HUES64 (cell line): ENCODE results near the gene SDCBP2.

Experiments
- H3K27ac ChIP-seq: 2 replicates; pipeline ENCODE4 v1.7.0; 2013; ENCODE audit warnings: low read depth, low read length, inconsistent platforms
- H3K27me3 ChIP-seq: 2 replicates; pipeline ENCODE4 v1.6.1; 2013; ENCODE audit warnings: mild to moderate bottlenecking, low read length; ENCODE audit not compliant: insufficient read depth
- H3K36me3 ChIP-seq: 2 replicates; pipeline ENCODE4 v1.6.1; 2013; ENCODE audit warnings: mild to moderate bottlenecking, low read length; ENCODE audit not compliant: insufficient read depth
- H3K4me1 ChIP-seq: 2 replicates; pipeline ENCODE4 v1.6.1; 2013; ENCODE audit warnings: mild to moderate bottlenecking, low read length, moderate library complexity; ENCODE audit not compliant: insufficient read depth
- H3K4me3 ChIP-seq: 2 replicates; pipeline ENCODE4 v1.5.1; 2013; ENCODE audit warnings: mild to moderate bottlenecking, low read length, moderate library complexity
- H3K9ac ChIP-seq: 2 replicates; pipeline ENCODE4 v1.6.1; 2013; ENCODE audit warnings: mild to moderate bottlenecking, low read depth, low read length
- H3K9me3 ChIP-seq: 2 replicates; pipeline ENCODE4 v1.6.1; 2013; ENCODE audit warnings: low read depth, low read length; ENCODE audit not compliant: insufficient read depth
- WGBS: fragments of 150-250, 120-280 bp; methylation state at CpG from one replicate; pipeline ENCODE4 v1.1.7; 2013; ENCODE audit warnings: missing lambda C conversion rate; 5-methylcytosine and 5-hydroxymethylcytosine counted together

SDCBP2 gene

DNA sequence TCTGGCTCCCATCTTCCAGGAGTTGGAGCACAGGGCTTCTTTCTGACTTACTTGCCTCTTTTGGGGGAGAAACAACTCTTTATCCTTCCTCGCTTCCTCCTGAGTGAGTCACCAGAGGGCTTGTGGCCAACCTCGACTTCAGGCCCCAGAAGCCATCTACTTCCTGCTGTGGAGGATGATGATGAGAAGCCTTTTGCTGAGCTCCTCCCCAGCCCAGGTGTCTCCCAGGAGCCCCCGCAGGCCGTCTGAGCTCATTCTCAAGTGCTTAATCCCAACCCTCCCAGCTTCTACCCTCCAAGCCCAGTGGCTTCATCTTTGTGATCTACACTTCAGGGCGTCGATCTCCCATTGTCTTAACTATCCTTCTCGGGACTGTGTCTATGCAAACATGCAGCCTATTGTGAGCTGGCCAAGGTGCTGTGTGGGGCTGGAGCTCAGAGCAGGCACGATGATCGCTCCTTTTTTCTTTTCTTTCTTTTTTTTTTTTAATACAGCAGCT, 27.9 kb downstream of the SDCBP2 start:
- peak overlapping the region; percentile 53; the same call in 1 of the 2 replicates for H3K27ac ChIP-seq
- no peaks in the 10 kb centered on the region for H3K9me3 ChIP-seq
- H3K27me3 ChIP-seq, result no peaks in the 10 kb centered on the region
- no peaks in the 10 kb centered on the region for H3K36me3 ChIP-seq
- H3K4me1 ChIP-seq, result peaks cover 8% of the 10 kb centered on the region; the same call in 1 of the 2 replicates
- H3K9ac ChIP-seq, result no peak overlapping the region
- WGBS, result 17% methylated on average over 7 of the region's 9 CpGs
- H3K4me3 ChIP-seq, result no peak overlapping the region

DNA sequence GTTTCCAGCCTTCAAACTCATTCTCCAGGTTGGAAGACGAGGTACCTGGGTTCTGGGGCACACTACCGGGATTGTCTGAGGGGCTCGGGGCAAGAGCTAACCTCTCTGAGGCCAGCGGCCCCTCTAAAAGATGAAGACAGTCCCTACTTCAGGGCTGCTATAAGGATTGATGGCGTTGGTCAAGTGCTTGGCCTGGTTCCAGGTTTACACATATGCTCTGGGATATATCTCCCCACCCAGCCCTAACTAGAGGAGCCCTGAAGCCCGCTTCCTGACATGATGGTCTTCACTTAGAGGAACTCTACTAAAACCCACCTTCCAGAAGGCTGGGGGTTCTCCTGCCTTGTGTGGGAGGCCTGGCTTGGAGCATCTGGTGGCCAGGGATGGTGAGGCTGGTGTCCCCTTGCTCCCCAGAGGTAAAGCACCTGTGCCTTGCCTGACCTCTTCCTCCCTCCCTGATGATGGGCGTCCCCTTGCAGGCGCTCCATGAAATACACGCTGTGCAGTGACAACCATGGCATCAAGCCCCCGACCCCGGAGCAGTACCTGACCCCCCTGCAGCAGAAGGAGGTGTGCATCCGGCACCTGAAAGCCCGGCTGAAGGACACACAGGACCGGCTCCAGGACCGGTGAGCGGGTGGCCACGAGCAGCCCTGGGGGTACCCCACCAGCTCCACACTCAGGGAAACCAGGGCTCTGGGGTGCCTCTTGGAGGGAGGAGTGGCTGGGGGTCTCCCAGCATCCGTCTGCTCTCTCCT, 28.7 kb downstream of the SDCBP2 start:
- 94% methylated on average over 18 of the region's 18 CpGs for WGBS
- no peak overlapping the region for H3K9ac ChIP-seq
- H3K4me1 ChIP-seq, result peaks cover 8% of the 10 kb centered on the region; the same call in 1 of the 2 replicates
- H3K4me3 ChIP-seq, result no peak overlapping the region
- no peaks in the 10 kb centered on the region for H3K27me3 ChIP-seq
- no peaks in the 10 kb centered on the region for H3K9me3 ChIP-seq
- H3K27ac ChIP-seq, result peak overlapping the region; percentile 53; the same call in 1 of the 2 replicates
- H3K36me3 ChIP-seq, result no peaks in the 10 kb centered on the region

DNA sequence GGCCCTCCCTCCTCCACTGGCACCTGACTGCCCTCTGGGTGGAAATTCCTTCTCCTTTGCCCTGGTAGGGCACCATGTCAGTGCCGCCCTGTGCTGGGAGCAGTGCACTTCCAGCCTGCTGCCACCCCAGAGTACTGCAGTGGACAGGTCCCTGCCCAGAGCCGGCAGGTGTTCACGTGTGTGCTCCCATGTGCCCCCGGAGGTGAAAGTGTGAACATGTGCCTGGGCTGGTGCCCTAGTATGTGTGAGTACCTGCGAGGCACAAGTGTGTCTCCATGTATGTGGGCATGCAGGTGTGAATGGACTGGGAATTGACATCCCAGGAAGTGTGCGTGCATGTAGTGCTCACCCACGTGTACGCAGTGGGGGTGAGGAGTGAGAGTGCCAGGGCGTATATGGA, 29.4 kb downstream of the SDCBP2 start:
- Histone ChIP-seq H3K9ac (no peak overlapping the region), H3K4me1 (peaks cover 8% of the 10 kb centered on the region; the same call in 1 of the 2 replicates), H3K27me3 (no peaks in the 10 kb centered on the region), H3K9me3 (no peaks in the 10 kb centered on the region), H3K4me3 (no peak overlapping the region), H3K27ac (no peak overlapping the region), H3K36me3 (no peaks in the 10 kb centered on the region)
- WGBS, result 92% methylated on average over 9 of the region's 9 CpGs

DNA sequence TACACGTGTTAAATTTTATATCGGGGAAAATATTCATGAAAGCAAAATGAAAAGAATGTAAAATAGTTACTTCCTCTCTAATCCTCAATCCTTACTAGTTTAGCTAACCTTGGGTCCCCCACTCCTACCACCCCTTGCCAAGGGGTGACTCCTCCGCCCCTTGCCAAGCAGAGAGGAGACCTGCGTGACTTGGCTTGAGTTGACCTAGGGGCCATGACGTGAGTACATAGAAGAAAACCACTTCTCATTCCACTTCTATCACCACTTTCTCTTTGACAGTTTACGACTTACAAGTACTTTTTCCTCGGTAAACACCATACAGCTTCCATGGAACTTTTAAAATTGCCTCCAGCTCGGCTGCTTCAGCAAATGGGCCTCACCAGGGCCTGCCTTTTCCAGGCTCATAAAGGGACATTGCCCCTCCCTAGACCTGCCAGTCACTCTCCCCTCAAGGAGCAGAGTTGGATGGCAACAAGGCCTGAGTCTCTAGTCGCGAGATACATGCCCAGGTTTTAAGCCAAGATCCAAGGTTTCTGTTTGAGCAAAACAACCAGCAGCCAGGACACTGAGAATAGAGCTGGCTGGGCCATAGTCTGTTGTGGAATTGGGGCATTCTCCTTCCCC, 29.9 kb downstream of the SDCBP2 start:
- peaks cover 8% of the 10 kb centered on the region; the same call in 1 of the 2 replicates for H3K4me1 ChIP-seq
- H3K27ac ChIP-seq, result no peak overlapping the region
- no peaks in the 10 kb centered on the region for H3K27me3 ChIP-seq
- no peak overlapping the region for H3K9ac ChIP-seq
- 90% methylated on average over 8 of the region's 10 CpGs for WGBS
- no peaks in the 10 kb centered on the region for H3K36me3 ChIP-seq
- H3K9me3 ChIP-seq, result no peaks in the 10 kb centered on the region
- no peak overlapping the region for H3K4me3 ChIP-seq

DNA sequence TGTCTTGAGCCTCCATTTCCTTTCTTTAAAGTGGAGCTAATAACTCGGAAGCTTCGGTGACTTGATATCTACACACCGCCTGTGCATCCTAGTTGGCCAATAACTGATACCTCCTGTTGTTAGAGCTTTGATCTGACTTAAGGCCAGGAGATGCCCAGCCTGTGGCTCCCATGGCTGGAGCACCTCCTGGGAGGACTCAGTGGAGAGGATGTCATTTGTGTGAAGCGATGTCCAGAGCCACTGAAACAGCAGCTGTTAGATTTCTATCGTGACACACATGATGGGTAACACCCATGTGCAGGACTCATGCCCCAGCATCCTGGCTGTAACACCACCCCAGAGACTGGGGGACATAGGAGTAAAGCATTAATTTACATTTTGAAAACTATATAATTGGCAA, 30.8 kb downstream of the SDCBP2 start:
- Histone ChIP-seq H3K4me3 (no peak overlapping the region), H3K27ac (no peak overlapping the region), H3K9me3 (no peaks in the 10 kb centered on the region), H3K36me3 (no peaks in the 10 kb centered on the region), H3K4me1 (peaks cover 8% of the 10 kb centered on the region; the same call in 1 of the 2 replicates), H3K9ac (no peak overlapping the region), H3K27me3 (no peaks in the 10 kb centered on the region)
- 98% methylated on average over 5 of the region's 5 CpGs for WGBS

DNA sequence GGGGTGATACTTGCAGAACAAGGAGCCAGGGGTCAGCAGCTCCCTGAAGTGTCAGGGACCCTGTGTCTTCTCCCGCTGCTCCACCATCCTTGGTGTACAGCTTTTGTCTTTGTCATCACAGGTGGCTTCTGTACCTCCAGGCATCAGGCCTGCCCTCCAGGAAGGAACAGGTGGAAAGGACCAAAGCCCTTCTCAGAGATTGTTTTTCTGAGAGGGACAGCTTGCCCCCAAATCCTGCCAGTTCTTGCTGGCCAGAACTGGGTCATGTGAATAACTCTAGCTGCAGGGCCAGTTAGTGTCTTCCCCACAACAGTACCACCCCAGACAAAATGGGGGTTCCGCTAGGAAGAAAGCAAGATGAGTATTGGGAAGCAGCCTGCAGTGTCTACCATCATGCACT, 31.5 kb downstream of the SDCBP2 start:
- Histone ChIP-seq H3K9me3 (no peaks in the 10 kb centered on the region), H3K4me3 (no peak overlapping the region), H3K4me1 (peaks cover 8% of the 10 kb centered on the region; the same call in 1 of the 2 replicates), H3K36me3 (no peaks in the 10 kb centered on the region), H3K27ac (no peak overlapping the region), H3K9ac (no peak overlapping the region), H3K27me3 (no peaks in the 10 kb centered on the region)
- 93% methylated on average over 2 of the region's 2 CpGs for WGBS

DNA sequence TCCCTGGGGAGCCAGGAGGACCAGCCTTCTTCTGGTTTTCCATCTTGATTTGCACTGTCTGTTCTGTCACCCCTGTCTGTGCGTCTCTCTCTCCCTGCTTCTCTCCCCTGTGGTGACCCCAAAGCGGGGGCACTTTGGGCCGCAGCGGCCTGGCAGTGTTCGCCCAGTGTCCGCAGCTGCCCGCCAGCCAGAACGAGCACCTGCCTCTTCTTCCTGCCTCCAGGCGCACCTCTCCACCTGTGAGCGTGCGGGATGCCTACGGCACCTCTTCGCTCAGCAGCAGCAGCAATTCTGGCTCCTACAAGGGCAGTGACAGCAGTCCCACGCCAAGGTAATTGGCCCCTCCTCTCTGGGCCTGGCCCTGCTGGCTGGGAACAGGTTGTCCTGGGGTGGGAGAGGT, 32.0 kb downstream of the SDCBP2 start:
- WGBS, result 90% methylated on average over 14 of the region's 14 CpGs
- Histone ChIP-seq H3K27ac (no peak overlapping the region), H3K9ac (no peak overlapping the region), H3K9me3 (no peaks in the 10 kb centered on the region), H3K4me3 (no peak overlapping the region), H3K27me3 (no peaks in the 10 kb centered on the region), H3K36me3 (no peaks in the 10 kb centered on the region), H3K4me1 (peaks cover 8% of the 10 kb centered on the region; the same call in 1 of the 2 replicates)

DNA sequence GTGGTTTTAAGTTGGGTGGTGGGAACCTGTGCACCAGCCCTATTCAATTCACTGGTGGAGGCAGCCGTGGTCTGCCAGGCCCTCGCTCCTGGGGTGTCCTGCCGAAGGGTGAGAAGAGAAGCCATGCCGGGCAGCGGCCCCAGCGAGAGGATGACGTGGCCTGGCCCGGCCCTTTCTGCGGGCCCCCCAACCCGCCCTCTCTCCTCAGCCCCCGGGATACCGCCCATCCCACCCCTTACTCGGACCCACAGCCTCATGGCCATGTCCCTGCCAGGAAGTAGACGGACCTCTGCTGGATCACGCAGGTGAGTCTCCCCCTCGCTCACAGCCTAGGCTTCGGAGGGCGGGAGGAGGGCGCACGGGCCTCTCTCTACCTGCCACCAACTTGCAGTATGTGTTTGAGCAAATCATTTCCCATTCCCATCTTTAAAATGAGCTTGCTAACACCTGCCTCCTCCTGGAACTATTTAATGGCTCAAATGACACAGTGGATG, 32.8 kb downstream of the SDCBP2 start:
- H3K9me3 ChIP-seq, result no peaks in the 10 kb centered on the region
- no peak overlapping the region for H3K27ac ChIP-seq
- H3K36me3 ChIP-seq, result no peaks in the 10 kb centered on the region
- no peak overlapping the region for H3K4me3 ChIP-seq
- 93% methylated on average over 20 of the region's 20 CpGs for WGBS
- H3K4me1 ChIP-seq, result peaks cover 6% of the 10 kb centered on the region; the same call in 1 of the 2 replicates
- no peaks in the 10 kb centered on the region for H3K27me3 ChIP-seq
- no peak overlapping the region for H3K9ac ChIP-seq

DNA sequence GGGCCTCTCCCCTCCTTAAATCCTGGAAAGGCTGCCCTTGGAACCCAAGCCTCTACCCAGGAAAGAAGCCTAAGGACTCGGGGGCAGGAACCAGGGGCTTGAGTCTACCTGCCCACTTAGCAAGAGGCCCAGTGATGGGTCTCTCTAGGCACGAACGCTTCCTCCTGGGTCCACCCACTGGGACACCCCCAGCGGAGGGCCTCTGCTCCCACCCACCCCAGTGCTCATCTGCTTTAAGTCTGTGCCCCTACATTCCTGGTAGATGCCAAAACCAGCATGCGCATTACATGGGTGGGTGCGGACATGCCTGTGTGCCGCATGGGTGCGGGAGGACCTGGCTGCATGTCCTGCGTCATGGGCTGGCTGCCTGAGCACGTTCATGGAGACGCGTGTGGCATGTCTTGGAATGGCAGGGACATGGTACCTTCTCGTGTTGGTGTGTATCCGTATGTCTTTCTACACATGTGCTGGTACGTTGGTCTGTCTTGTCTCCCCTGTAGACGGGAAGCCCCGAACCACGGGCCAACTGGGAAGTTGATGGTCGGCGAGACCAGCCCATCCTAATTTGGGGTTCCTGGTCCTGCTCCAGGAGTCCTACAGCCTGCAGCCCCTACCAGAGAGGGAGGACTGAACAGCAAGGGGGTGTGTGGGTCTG, 33.5 kb downstream of the SDCBP2 start:
- Histone ChIP-seq H3K27ac (no peak overlapping the region), H3K27me3 (no peaks in the 10 kb centered on the region), H3K4me3 (no peak overlapping the region), H3K36me3 (no peaks in the 10 kb centered on the region), H3K9me3 (no peaks in the 10 kb centered on the region), H3K4me1 (no peaks in the 10 kb centered on the region), H3K9ac (no peak overlapping the region)
- WGBS, result 93% methylated on average over 20 of the region's 20 CpGs

DNA sequence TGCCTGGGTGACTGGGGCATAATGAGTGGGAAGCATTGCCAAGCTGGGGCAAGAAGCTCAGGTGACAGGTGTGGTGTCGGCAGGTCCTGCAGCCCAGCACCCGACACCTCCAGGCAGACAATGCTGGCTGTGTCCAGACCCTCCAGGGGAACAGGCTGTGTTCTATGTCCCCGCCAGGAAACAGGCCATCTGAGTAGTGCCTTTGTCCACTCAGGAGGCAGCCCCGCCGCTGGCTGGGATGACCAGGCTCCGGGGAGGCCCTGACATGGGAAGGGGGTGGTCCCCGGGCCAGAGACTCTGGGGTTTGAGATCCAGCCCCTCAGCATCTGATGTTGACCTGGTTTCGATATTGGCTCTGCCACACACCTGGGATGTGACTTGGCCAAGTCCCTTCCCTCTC, 34.4 kb downstream of the SDCBP2 start:
- Histone ChIP-seq H3K9ac (no peak overlapping the region), H3K27me3 (no peaks in the 10 kb centered on the region), H3K27ac (no peak overlapping the region), H3K9me3 (no peaks in the 10 kb centered on the region), H3K4me3 (no peak overlapping the region), H3K36me3 (no peaks in the 10 kb centered on the region), H3K4me1 (no peaks in the 10 kb centered on the region)
- WGBS, result 94% methylated on average over 8 of the region's 8 CpGs
